ENCODE measurements around the gene SLC25A38.
"Not testable (repeated sequence)": the region's sequence is repeated elsewhere in the genome, so short reads cannot be mapped to it uniquely, and the experiment has no call there.

The SLC25A38 gene

DNA sequence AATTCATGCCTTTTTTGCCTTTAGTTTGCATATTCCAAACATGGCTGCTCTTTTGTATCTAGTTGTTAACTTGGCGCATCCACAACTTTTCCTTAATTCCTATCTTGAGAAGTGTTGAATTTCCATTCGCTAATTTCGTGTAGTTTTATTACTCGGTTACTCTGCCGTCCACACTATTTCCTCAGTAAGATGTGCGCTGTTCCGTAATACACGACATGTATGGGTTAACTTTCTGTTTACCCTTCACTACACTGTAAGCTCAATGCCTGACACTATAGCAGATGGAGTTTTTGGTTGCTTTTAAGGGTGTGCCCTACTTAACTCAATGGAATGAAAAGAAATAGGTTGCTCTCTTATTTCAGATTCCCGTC, 24.1 kb downstream of the SLC25A38 start:
- DNase-seq (ENCODE audit: low spot score), result no peak

DNA sequence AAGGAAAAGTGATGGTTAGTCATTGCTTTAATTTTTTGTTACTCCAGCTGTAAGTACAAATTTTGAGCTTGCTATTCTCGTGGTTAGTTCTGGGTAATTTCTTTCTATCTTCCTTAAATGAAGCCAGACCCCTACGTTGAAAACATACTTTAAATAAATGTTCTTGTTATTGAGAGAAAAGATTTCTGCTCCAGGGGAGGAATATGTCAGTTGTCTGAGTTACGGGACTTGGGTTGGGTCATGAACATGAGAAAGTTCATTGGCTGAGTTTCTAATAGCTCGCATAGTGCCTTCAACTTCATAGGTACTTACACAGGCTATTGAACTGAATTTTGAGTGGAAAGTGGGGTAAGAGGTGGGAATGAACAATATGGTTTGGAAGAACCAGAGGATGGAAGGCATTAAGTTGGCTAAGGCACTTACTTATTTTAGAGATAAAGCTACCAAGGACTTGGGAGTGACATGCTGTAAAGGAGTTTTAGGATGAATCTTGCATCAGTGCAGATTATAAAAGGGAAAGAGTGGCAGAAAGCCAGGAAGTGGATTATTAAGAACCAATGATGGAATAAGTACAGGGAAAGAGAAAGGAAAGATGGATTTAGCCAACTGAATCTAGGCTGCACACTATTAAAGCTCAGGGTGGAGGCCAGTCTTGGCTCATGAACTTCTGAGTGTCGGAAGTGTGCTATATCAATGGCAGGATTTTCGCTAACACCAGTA, 24.8 kb downstream of the SLC25A38 start:
- DNase-seq (ENCODE audit: low spot score), result no peak

- DNase-seq (ENCODE audit: low spot score), result no peak
Observed at GRCh38 chr3:39408493-39409372, 25.6 kb downstream of the SLC25A38 start.

DNA sequence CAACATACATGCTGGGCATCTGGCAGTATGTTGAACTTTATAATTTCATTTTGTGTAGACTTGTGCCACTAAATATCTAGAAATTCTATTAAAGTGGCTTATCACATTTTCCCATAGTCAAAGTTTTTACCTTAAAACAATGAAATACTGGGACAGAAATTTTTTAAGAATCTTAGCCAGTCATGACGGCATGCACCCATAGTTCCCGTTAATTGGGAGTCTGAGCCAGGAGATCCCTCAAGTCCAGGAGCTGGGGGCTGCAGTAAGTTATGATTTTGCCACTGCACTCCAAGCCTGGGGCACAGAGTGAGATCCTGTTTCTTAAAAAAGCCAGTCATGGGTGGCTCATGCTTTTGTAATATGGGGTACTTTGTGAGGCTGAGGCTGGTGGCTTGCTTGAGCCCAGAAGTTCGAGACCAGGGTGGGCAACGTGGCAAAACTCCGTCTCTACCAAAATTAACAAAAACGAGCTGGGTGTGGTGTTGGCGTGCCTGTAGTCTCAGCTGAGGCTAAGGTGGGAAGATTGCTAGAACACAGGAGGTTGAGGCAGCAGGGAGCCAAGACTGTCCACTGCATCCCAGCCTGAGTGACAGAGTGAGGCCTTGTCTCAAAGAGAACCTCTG, 26.5 kb downstream of the SLC25A38 start:
- DNase-seq (ENCODE audit: low spot score), result no peak

GRCh38 chr3:39410893-39411292, 27.7 kb downstream of the SLC25A38 start:
- DNase-seq (ENCODE audit: low spot score), result no peak

DNA sequence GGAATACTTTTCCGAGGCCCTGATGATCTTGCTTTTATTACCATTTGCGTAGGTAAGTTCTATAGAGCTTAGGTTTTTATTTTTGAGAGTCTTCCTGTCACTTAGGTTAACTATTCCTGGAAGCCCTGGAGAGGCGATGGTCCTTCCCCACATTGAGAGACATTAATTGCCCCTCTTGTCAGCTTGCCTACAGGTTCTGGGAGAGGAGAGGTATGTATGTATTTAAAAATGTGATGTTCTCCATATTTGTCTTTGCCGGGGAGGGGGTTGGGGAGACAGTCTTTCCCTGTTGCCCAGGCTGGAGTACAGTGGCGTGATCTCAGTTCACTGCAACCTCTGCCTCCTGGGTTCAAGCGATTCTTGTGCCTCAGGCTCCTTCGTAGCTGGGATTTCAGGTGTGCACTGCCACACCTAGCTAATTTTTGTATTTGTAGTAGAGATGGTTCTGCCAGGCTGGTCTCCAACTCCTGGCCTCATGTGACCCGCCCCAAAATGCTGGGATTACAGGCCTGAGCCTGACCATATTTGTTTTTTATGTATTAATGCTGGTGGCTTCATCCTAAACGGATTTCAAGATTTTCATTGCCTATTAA, 29.6 kb downstream of the SLC25A38 start:
- DNase-seq (ENCODE audit: low spot score), result no peak

DNA sequence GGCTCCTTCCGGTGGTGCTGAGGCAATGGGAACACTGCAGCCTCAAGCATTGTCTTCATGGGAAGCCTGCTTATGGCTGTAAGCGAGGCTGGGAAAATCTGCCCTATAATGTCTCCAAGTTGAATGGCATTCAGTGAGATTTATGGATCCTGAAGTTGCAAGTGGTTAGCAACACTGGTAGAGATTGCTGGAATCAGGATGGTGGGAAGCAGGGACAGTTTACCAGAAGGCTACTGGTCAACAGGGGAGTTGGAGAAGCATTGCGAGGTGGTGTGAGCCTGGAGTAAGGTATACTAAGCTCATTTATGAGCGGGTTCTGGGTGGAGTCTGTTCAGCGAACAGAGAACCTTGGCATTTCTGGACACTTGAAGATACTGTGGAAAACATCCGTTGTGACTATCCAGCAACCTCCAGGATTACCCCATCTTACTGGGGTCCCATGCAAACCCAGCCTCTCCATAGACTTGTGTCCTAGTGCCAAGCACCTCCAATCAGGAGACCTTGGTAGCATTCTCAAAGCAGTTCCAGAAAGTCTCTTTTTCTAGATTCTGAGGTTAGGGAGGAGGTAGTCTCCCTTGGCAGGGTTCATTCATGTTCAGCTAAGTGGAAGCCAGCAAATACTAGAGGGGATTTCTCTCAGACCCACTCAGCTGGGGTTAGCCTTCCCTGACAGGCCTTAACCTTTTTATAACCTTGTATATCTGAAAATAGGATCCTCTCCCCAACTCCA, 30.7 kb downstream of the SLC25A38 start:
- no peak for DNase-seq (ENCODE audit: low spot score)

DNA sequence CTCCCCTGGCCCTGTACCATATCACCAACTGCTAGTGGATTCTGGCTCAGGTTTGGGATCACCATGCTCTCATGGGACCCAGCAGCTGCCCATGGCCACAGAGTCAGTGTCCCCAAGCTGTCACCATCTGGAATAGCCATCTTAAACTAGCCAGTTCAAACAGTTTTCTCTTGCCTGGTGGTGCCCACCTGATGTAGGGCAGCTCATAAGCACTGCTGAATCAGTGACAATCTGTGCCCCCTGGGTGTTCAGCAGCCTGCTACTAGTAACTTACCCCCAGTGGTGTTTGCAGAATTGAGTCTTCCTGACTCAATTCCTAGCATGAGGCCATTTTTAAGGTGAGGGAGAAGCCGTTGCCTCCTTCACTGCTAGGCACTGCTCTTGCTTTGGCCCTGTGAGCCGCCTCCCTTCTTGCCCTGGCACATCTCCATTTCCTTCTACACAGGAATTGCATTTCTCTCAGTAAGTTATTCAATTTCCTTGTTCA, 31.3 kb downstream of the SLC25A38 start:
- DNase-seq (ENCODE audit: low spot score), result no peak

DNA sequence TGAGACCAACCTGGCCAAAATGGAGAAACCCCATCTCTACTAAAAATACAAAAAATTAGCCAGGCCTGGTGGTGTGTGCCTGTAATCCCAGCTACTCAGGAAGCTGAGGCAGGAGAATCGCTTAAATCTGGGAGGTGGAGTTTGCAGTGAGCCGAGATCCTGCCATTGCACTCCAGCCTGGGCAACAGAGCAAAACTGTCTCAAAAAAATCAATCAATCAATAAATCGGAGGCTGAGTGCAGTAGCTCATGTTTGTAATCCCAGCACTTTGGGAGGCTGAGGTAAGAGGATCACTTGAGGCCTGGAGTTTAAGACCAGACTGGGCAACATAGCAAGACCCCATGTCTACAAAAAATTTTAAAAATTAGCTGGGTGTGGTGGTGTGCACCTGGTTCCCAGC, 32.1 kb downstream of the SLC25A38 start:
- DNase-seq (ENCODE audit: low spot score), result not testable (repeated sequence)

GRCh38 chr3:39415983-39416382, 32.8 kb downstream of the SLC25A38 start:
- DNase-seq (ENCODE audit: low spot score), result no peak

DNA sequence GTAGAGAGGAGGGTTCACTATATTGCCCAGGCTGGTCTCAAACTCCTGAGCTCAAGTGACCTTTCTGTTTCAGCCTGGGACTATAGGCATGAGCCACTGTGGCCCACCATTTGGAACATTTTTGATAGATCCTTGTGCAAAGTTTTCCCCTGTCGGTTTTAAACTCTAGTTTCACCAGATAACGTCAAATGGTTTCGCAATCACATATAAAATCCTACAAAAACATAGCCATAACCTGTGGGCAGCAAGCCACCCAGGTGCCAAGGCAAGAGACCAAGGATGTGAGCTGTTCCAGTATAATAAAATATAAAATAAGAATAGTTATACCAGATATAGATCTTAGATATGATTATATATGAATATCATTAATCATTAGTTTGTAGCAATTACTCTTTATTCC, 33.8 kb downstream of the SLC25A38 start:
- not testable (repeated sequence) for DNase-seq (ENCODE audit: low spot score)

- not testable (repeated sequence) for DNase-seq (ENCODE audit: low spot score)
Observed at GRCh38 chr3:39418556-39419225, 35.5 kb downstream of the SLC25A38 start.

DNA sequence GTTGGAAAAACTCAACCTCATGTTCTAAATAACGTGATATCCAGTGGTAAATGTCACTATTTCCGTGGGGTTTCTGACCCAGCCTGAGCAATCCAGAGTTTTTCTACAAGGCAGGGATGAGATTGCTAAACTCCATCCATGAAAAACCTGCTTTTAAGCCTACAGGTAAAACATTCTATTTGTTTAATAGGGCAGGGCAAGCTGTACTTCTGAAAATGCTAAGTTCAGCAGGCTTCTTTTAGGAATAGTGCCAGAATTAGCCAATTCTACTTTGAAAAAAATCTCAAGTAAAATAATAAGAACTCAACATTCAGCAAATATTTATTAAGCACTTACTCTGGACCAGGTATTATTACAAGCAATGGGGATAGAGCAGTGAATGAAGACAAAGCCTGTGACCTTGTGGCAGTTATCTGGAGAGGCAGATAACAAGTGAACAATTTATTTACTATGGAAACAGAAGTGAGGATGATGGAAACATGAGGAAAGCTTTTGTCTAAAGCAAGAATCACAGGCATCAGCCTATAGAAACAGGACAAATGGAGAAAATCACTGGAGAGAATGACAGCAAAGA, 36.7 kb downstream of the SLC25A38 start:
- no peak for DNase-seq (ENCODE audit: low spot score)

DNA sequence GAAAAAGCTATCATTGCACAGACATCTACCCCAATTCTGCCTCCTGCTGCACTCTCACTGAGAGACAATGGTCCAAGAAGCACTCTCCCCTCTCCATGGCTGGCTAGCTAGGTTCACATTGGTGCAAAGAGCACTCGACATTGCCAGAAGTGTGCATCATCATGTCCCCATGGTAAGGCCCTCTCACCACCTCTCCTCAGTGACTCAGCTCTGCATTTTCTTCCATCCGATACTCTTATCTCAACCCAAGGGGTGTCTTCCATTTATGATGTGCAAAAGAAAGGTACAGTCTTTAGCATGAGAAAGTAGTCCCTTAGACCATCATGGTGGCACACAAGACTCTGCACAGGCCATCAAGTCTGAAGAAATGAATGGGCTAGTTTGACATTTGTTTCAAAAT, 37.4 kb downstream of the SLC25A38 start:
- DNase-seq (ENCODE audit: low spot score), result no peak

DNA sequence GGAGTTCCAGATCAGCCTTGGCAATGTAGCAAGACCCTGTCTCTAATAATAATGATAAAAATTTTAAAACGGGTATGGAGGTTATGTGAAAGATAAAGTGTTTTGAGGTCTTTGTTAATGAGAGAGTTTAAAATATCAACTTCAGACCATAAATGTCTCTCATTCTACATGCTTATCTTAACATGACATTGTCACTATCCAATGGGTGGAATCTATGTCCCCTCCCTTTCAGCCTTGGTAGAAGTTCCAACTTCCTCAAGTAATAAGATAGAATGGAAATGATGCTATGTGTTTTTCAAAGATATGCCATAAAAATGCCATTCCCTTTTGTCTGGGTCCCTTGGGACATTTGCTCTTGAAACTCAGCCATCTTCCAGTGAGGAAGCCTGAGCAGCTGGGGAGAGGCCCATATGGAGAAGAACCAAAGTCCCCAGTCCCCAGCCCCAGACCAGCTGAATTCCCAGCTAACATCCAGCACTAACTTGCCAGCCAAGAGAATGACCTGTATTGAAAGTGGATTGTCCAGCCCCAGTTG, 40.3 kb downstream of the SLC25A38 start:
- no peak for DNase-seq (ENCODE audit: low spot score)

- DNase-seq (ENCODE audit: low spot score), result no peak
Observed at GRCh38 chr3:39426312-39426711, 43.1 kb downstream of the SLC25A38 start.

- no peak for DNase-seq (ENCODE audit: low spot score)
Observed at GRCh38 chr3:39427506-39427905, 44.3 kb downstream of the SLC25A38 start.

GRCh38 chr3:39428745-39429201, 45.6 kb downstream of the SLC25A38 start:
- DNase-seq (ENCODE audit: low spot score), result no peak

GRCh38 chr3:39429466-39429865, 46.3 kb downstream of the SLC25A38 start:
- no peak for DNase-seq (ENCODE audit: low spot score)

GRCh38 chr3:39432342-39432741, 49.2 kb downstream of the SLC25A38 start:
- DNase-seq (ENCODE audit: low spot score), result no peak

Data from hematopoietic multipotent progenitor cell treated with erythropoietin and hydrocortisone succinate and interleukin-3 and kit ligand, for 15 days (in vitro differentiated cells).